H9 (cell line): ENCODE results near the gene ZNF622. TPM values are rescaled to one million over a fixed set of nuclear protein-coding genes. Genes with fewer than 3 reads are reported as not detected.

Source experiments
- DNase-seq: peaks from one replicate; pipeline ENCODE4 v3.0.0-alpha.2; 2017
- H2AFZ ChIP-seq: one replicate; pipeline ENCODE4 v1.6.1; 2013; ENCODE audit warnings: mild to moderate bottlenecking, low read length, control low read depth, moderate library complexity
- H2AK5ac ChIP-seq: 2 replicates; pipeline ENCODE4 v1.6.1; 2013; ENCODE audit warnings: low read length, control low read depth, mixed read lengths; ENCODE audit not compliant: insufficient read length
- H2BK120ac ChIP-seq: one replicate; pipeline ENCODE4 v1.6.1; 2013; ENCODE audit warnings: low read depth, mild to moderate bottlenecking, low read length, control low read depth, inconsistent platforms; ENCODE audit not compliant: poor library complexity, severe bottlenecking
- H2BK12ac ChIP-seq: 2 replicates; pipeline ENCODE4 v1.6.1; 2013; ENCODE audit warnings: low read length, control low read depth, mixed read lengths, low read depth; ENCODE audit not compliant: insufficient read length
- H2BK15ac ChIP-seq: 2 replicates; pipeline ENCODE4 v1.6.1; 2013; ENCODE audit warnings: low read depth, low read length, control low read depth
- H2BK20ac ChIP-seq: one replicate; pipeline ENCODE4 v1.6.1; 2013; ENCODE audit warnings: low read depth, mild to moderate bottlenecking, low read length, control low read depth, inconsistent platforms; ENCODE audit not compliant: poor library complexity, severe bottlenecking
- H2BK5ac ChIP-seq: 2 replicates; pipeline ENCODE4 v1.6.1; 2013; ENCODE audit warnings: low read length, control low read depth, mixed read lengths; ENCODE audit not compliant: insufficient read length
- H3K14ac ChIP-seq: 2 replicates; pipeline ENCODE4 v1.6.1; 2013; ENCODE audit warnings: low read length, control low read depth; ENCODE audit not compliant: insufficient read depth
- H3K18ac ChIP-seq: 2 replicates; pipeline ENCODE4 v1.6.1; 2013; ENCODE audit warnings: low read depth, mild to moderate bottlenecking, mixed read lengths, low read length, control low read depth; ENCODE audit not compliant: insufficient read length
- H3K23ac ChIP-seq: 2 replicates; pipeline ENCODE4 v1.6.1; 2013; ENCODE audit warnings: low read length, control low read depth, mixed read lengths, low read depth; ENCODE audit not compliant: insufficient read length
- H3K23me2 ChIP-seq: 2 replicates; pipeline ENCODE4 v1.6.1; 2013; ENCODE audit warnings: low read depth, mild to moderate bottlenecking, mixed read lengths, low read length, control low read depth; ENCODE audit not compliant: insufficient read length, poor library complexity, severe bottlenecking
- H3K27ac ChIP-seq: 2 replicates; pipeline ENCODE4 v1.5.1; 2013; ENCODE audit warnings: low read length, control low read depth, mixed read lengths, low read depth; ENCODE audit not compliant: insufficient read length
- H3K27me3 ChIP-seq: 2 replicates; pipeline ENCODE4 v1.6.1; 2013; ENCODE audit warnings: low read length, control low read depth, inconsistent platforms; ENCODE audit not compliant: insufficient read depth
- H3K4ac ChIP-seq: 2 replicates; pipeline ENCODE4 v1.6.1; 2013; ENCODE audit warnings: low read depth, mild to moderate bottlenecking, control low read depth, inconsistent platforms, low read length, moderate library complexity
- H3K4me1 ChIP-seq: 2 replicates; pipeline ENCODE4 v1.6.1; 2013; ENCODE audit warnings: low read length, control low read depth, inconsistent platforms; ENCODE audit not compliant: insufficient read depth
- H3K4me2 ChIP-seq: 2 replicates; pipeline ENCODE4 v1.6.1; 2013; ENCODE audit warnings: low read length, control low read depth, mixed read lengths; ENCODE audit not compliant: insufficient read length, insufficient read depth
- H3K56ac ChIP-seq: 2 replicates; pipeline ENCODE4 v1.6.1; 2013; ENCODE audit warnings: low read depth, mild to moderate bottlenecking, mixed read lengths, low read length, control low read depth; ENCODE audit not compliant: insufficient read length
- H3K79me1 ChIP-seq: 2 replicates; pipeline ENCODE4 v1.6.1; 2013; ENCODE audit warnings: low read depth, mild to moderate bottlenecking, moderate library complexity, low read length, control low read depth, inconsistent platforms; ENCODE audit not compliant: insufficient read depth, poor library complexity, severe bottlenecking
- H3K79me2 ChIP-seq: 2 replicates; pipeline ENCODE4 v1.6.1; 2013; ENCODE audit warnings: low read length, control low read depth, inconsistent platforms; ENCODE audit not compliant: insufficient read depth
- H3K9ac ChIP-seq: 2 replicates; pipeline ENCODE4 v1.6.1; 2013; ENCODE audit warnings: low read length, control low read depth, mixed read lengths; ENCODE audit not compliant: insufficient read length; ENCODE audit errors: extremely low read depth
- H3K9me3 ChIP-seq: one replicate; pipeline ENCODE4 v1.6.1; 2013; ENCODE audit warnings: low read depth, low read length, inconsistent platforms; ENCODE audit not compliant: control insufficient read depth
- H3T11ph ChIP-seq: one replicate; pipeline ENCODE4 v1.6.1; 2013; ENCODE audit warnings: mild to moderate bottlenecking, low read length, control low read depth, inconsistent platforms
- H4K20me1 ChIP-seq: one replicate; pipeline ENCODE4 v1.6.1; 2013; ENCODE audit not compliant: control insufficient read depth, insufficient read length, insufficient read depth
- H4K5ac ChIP-seq: 2 replicates; pipeline ENCODE4 v1.6.1; 2013; ENCODE audit warnings: low read depth, mild to moderate bottlenecking, mixed read lengths, low read length, control low read depth; ENCODE audit not compliant: insufficient read length
- H4K8ac ChIP-seq: replicated peaks from 2 replicates; pipeline ENCODE4 v1.6.1; 2013; ENCODE audit warnings: low read length, control low read depth, mixed read lengths, low read depth; ENCODE audit not compliant: insufficient read length
- H4K91ac ChIP-seq: 2 replicates; pipeline ENCODE4 v1.6.1; 2013; ENCODE audit warnings: low read depth, mild to moderate bottlenecking, moderate library complexity, mixed read lengths, low read length, control low read depth; ENCODE audit not compliant: insufficient read length
- H3K27ac Mint-ChIP-seq, 3 experiments: 2 replicates in 2 of 3; 3 replicates in 1 of 3; pipeline ENCODE4 v1.8.0; 2020 to 2021; ENCODE audit warnings: mixed read lengths in 3 of 3, mild to moderate bottlenecking in 1 of 3, moderate library complexity in 1 of 3
- H3K27me3 Mint-ChIP-seq: 2 replicates; pipeline ENCODE4 v1.8.0; 2021; ENCODE audit warnings: low read depth, mild to moderate bottlenecking, moderate library complexity, mixed read lengths
- H3K36me3 Mint-ChIP-seq, 3 experiments: 2 replicates in 2 of 3; 3 replicates in 1 of 3; pipeline ENCODE4 v1.8.0; 2020 to 2021; ENCODE audit warnings: low read depth in 3 of 3, mixed read lengths in 3 of 3; ENCODE audit not compliant: insufficient read depth in 1 of 3
- H3K4me1 Mint-ChIP-seq, 2 experiments: 2 replicates each; pipeline ENCODE4 v1.8.0; 2020; ENCODE audit warnings: mixed read lengths in 2 of 2
- H3K4me3 Mint-ChIP-seq, 2 experiments: 2 replicates in 1 of 2; 3 replicates in 1 of 2; pipeline ENCODE4 v1.8.0; 2020 to 2021; ENCODE audit warnings: mild to moderate bottlenecking in 2 of 2, mixed read lengths in 2 of 2, moderate library complexity in 1 of 2
- H3K9me3 Mint-ChIP-seq, 2 experiments: 2 replicates in 1 of 2; 3 replicates in 1 of 2; pipeline ENCODE4 v1.8.0; 2020; ENCODE audit warnings: mild to moderate bottlenecking in 2 of 2, mixed read lengths in 2 of 2, moderate library complexity in 1 of 2
- WGBS: extraction: QIAGEN DNeasy Blood & Tissue Kit; methylation state at CpG from one replicate; pipeline ENCODE4 v1.1.7; 2013; ENCODE audit warnings: missing lambda C conversion rate, low lambda C conversion rate, mixed read lengths; ENCODE audit not compliant: insufficient read length; ENCODE audit errors: extremely low coverage; 5-methylcytosine and 5-hydroxymethylcytosine counted together
- total RNA-seq: library from RNA; stranded (reverse); gene quantifications from 2 replicates; pipeline ENCODE4 v1.2.1, GENCODE V29; 2021
- TF ChIP-seq, protein P1 (sequence below): fragments of 200-600 bp; sonication (generic); conservative IDR thresholded peaks from 3 replicates; pipeline ENCODE4 v1.8.0; 2021; ENCODE audit warnings: antibody characterized with exemption, mild to moderate bottlenecking

The ZNF622 gene
- total RNA-seq, 1 experiment from 2014 or later: 42.2 TPM

DNA sequence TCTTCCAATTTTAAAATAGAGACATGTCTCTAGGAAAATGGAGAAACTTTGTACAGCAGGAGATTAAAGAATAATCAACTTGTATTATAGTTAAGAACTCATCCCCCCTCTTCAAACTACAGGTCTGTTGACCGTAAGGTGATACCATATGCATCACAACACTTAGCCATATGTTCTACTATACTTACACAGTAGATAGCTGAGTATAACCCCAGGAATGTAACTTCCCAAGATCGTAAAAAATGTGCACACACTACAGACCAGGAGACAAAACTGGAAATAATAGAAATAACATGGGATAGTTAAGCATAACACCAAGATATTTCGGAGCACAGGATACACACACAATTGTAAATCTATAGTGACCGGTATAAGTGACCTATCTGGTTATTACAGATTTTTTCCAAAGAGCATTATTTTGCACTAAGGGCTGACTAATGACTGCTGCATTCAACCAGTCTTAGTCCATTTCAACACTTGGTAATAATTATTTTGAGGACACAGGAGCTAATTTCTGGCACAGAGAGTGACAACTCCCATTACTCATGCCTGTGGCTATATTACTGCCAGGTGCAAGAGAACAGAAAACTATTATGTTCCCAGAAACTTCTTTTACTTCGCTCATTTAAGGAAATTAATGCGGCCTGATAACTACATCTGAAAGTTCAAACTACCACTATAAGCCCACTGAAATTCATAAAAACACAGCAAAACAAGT is 15.4 kb upstream of the ZNF622 start:
- no peak overlapping the region for H2BK120ac ChIP-seq
- H3K18ac ChIP-seq: no peak overlapping the region
- H3K79me1 ChIP-seq: no peaks in the 10 kb centered on the region
- Mint-ChIP-seq H3K4me1 (no peaks in the 10 kb centered on the region), H3K9me3 (no peaks in the 10 kb centered on the region), H3K27ac (no peak overlapping the region; a peak in 1 of 7 replicates), H3K4me3 (no peak overlapping the region), H3K27me3 (peaks cover 2% of the 10 kb centered on the region), H3K36me3 (no peaks in the 10 kb centered on the region; a peak in 1 of 7 replicates)
- H4K5ac ChIP-seq: no peak overlapping the region
- no peaks in the 10 kb centered on the region for H3K9me3 ChIP-seq
- no peak overlapping the region for H3T11ph ChIP-seq
- no peaks in the 10 kb centered on the region for H3K4me1 ChIP-seq
- no peak overlapping the region for H3K4ac ChIP-seq
- WGBS: no CpG with 5 or more reads among the region's 6 CpGs
- H2AK5ac ChIP-seq: no peak overlapping the region
- no peak overlapping the region for H3K56ac ChIP-seq
- no peaks in the 10 kb centered on the region for H3K27me3 ChIP-seq
- no peak overlapping the region for H3K27ac ChIP-seq
- no peak overlapping the region for H2BK15ac ChIP-seq
- DNase-seq: no peak
- H4K91ac ChIP-seq: no peak overlapping the region
- H4K8ac ChIP-seq: no peak overlapping the region
- TF ChIP-seq, protein P1, sequence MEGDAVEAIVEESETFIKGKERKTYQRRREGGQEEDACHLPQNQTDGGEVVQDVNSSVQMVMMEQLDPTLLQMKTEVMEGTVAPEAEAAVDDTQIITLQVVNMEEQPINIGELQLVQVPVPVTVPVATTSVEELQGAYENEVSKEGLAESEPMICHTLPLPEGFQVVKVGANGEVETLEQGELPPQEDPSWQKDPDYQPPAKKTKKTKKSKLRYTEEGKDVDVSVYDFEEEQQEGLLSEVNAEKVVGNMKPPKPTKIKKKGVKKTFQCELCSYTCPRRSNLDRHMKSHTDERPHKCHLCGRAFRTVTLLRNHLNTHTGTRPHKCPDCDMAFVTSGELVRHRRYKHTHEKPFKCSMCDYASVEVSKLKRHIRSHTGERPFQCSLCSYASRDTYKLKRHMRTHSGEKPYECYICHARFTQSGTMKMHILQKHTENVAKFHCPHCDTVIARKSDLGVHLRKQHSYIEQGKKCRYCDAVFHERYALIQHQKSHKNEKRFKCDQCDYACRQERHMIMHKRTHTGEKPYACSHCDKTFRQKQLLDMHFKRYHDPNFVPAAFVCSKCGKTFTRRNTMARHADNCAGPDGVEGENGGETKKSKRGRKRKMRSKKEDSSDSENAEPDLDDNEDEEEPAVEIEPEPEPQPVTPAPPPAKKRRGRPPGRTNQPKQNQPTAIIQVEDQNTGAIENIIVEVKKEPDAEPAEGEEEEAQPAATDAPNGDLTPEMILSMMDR: no peak
- no peaks in the 10 kb centered on the region for H3K79me2 ChIP-seq
- H2BK5ac ChIP-seq: no peak overlapping the region
- H2BK12ac ChIP-seq: no peak overlapping the region
- no peak overlapping the region for H3K4me2 ChIP-seq
- H2AFZ ChIP-seq: no peak overlapping the region
- no peaks in the 10 kb centered on the region for H3K23me2 ChIP-seq
- no peaks in the 10 kb centered on the region for H4K20me1 ChIP-seq
- no peak overlapping the region for H3K9ac ChIP-seq
- H2BK20ac ChIP-seq: no peak overlapping the region
- H3K14ac ChIP-seq: no peak overlapping the region
- no peak overlapping the region for H3K23ac ChIP-seq
